ENCODE measurements around the gene LIFR. TPM values are rescaled to one million over a fixed set of nuclear protein-coding genes. Genes with fewer than 3 reads are reported as not detected.
A peak's percentile ranks its signal among the peaks of the same experiment; 100 is the strongest.

The LIFR gene
- 4.4 and 10.0 TPM in 2 replicates for total RNA-seq

- peak; percentile 45 for DNase-seq (ENCODE audit: low read depth)
Measured at GRCh38 chr5:38556599-38557307, at the start of gene LIFR. LIFR (minus strand) TSS chr5:38556646; CDS start chr5:38530647, 25,999 bp downstream.

GRCh38 chr5:38605610-38606009 is 49.2 kb upstream of the LIFR start:
- FAIRE-seq (no peak), DNase-seq (ENCODE audit: low read depth) (no peak)
- H3K27me3 ChIP-seq (ENCODE audit: control insufficient read depth, insufficient read depth, low read length) = peaks cover 2% of the 10 kb centered on the region
- H3K4me3 ChIP-seq (ENCODE audit: low read depth, low read length) = no peak overlapping the region
- H3K36me3 ChIP-seq (ENCODE audit: control insufficient read depth, insufficient read depth, low read length) = no peaks in the 10 kb centered on the region
- TF ChIP-seq CTCF (IDR thresholded peaks at IDR 0.05; ENCODE audit: insufficient read depth, low read length, severe bottlenecking) = no peak

More at GRCh38 chr5:38556599-38557307, at the start of gene LIFR:
- Histone ChIP-seq H3K4me3 (ENCODE audit: low read depth, low read length) (peak within 1 kb of the TSS; percentile 74), H3K36me3 (ENCODE audit: control insufficient read depth, insufficient read depth, low read length) (no peaks in the 10 kb centered on the region), H3K27me3 (ENCODE audit: control insufficient read depth, insufficient read depth, low read length) (peaks cover 1% of the 10 kb centered on the region)
- TF ChIP-seq CTCF (IDR thresholded peaks at IDR 0.05; ENCODE audit: insufficient read depth, low read length, severe bottlenecking) = no peak
- FAIRE-seq = no peak

GRCh38 chr5:38603691-38604090 is 47.2 kb upstream of the LIFR start:
- H3K36me3 ChIP-seq (ENCODE audit: control insufficient read depth, insufficient read depth, low read length) = no peaks in the 10 kb centered on the region
- TF ChIP-seq CTCF (IDR thresholded peaks at IDR 0.05; ENCODE audit: insufficient read depth, low read length, severe bottlenecking) = no peak
- no peak overlapping the region for H3K4me3 ChIP-seq (ENCODE audit: low read depth, low read length)
- no peak for FAIRE-seq
- H3K27me3 ChIP-seq (ENCODE audit: control insufficient read depth, insufficient read depth, low read length) = no peaks in the 10 kb centered on the region
- DNase-seq (ENCODE audit: low read depth) = no peak

- DNase-seq (ENCODE audit: low read depth) (no peak), FAIRE-seq (no peak)
- no peak for TF ChIP-seq CTCF (IDR thresholded peaks at IDR 0.05; ENCODE audit: insufficient read depth, low read length, severe bottlenecking)
- H3K4me3 ChIP-seq (ENCODE audit: low read depth, low read length) = no peak overlapping the region
- no peaks in the 10 kb centered on the region for H3K36me3 ChIP-seq (ENCODE audit: control insufficient read depth, insufficient read depth, low read length)
- no peaks in the 10 kb centered on the region for H3K27me3 ChIP-seq (ENCODE audit: control insufficient read depth, insufficient read depth, low read length)
Measured at GRCh38 chr5:38602641-38603040, 46.2 kb upstream of the LIFR start.

- DNase-seq (ENCODE audit: low read depth) (peak; percentile 92), FAIRE-seq (no peak)
- no peak overlapping the region for H3K4me3 ChIP-seq (ENCODE audit: low read depth, low read length)
- no peaks in the 10 kb centered on the region for H3K27me3 ChIP-seq (ENCODE audit: control insufficient read depth, insufficient read depth, low read length)
- TF ChIP-seq CTCF (IDR thresholded peaks at IDR 0.05; ENCODE audit: insufficient read depth, low read length, severe bottlenecking) = no peak
- H3K36me3 ChIP-seq (ENCODE audit: control insufficient read depth, insufficient read depth, low read length) = no peaks in the 10 kb centered on the region
Measured at GRCh38 chr5:38601863-38602298, 45.4 kb upstream of the LIFR start.
